Thymus (tissue), 11 donors: ENCODE measurements around the gene LILRA2. TPM values are rescaled to one million over a fixed set of nuclear protein-coding genes. Genes with fewer than 3 reads are reported as not detected.
A peak's percentile ranks its signal among the peaks of the same experiment; 100 is the strongest.

Experiments used
- DNase-seq, 9 donors: peaks; one replicate each; pipeline ENCODE4 v3.0.0-alpha.2; 2013; ENCODE audit warnings: low spot score in 9 of 9, low read depth in 6 of 9, missing footprints in 1 of 9
- H3K27ac ChIP-seq, 2 donors: one replicate each; pipeline ENCODE4 v1.5.1; 2013; ENCODE audit warnings: control low read depth in 1 of 2, low read depth in 1 of 2, low read length in 1 of 2, mild to moderate bottlenecking in 1 of 2, moderate library complexity in 1 of 2
- H3K27me3 ChIP-seq, 2 donors: one replicate each; pipeline ENCODE4 v1.5.1; 2013; ENCODE audit warnings: low read length in 1 of 2; ENCODE audit not compliant: control insufficient read depth in 2 of 2, insufficient read depth in 1 of 2
- H3K36me3 ChIP-seq, 2 donors: one replicate each; pipeline ENCODE4 v1.5.1; 2013; ENCODE audit warnings: low read length in 1 of 2, mild to moderate bottlenecking in 1 of 2, moderate library complexity in 1 of 2; ENCODE audit not compliant: control insufficient read depth in 2 of 2, insufficient read depth in 2 of 2
- H3K4me1 ChIP-seq, 2 donors: one replicate each; pipeline ENCODE4 v1.5.1; 2013; ENCODE audit warnings: low read length in 2 of 2; ENCODE audit not compliant: control insufficient read depth in 2 of 2, insufficient read depth in 2 of 2
- H3K4me3 ChIP-seq, 2 donors: one replicate each; pipeline ENCODE4 v1.5.1; 2013; ENCODE audit warnings: low read length in 2 of 2, control low read depth in 1 of 2, mild to moderate bottlenecking in 1 of 2
- H3K9me3 ChIP-seq, 2 donors: one replicate each; pipeline ENCODE4 v1.5.1; 2013; ENCODE audit warnings: low read length in 1 of 2, mild to moderate bottlenecking in 1 of 2; ENCODE audit not compliant: control insufficient read depth in 2 of 2, insufficient read depth in 1 of 2
- WGBS: extraction: QIAGEN DNeasy Blood & Tissue Kit; methylation state at CpG from one replicate; pipeline ENCODE4 v1.1.7; 2013; 5-methylcytosine and 5-hydroxymethylcytosine counted together
- polyA plus RNA-seq: library from polyadenylated mRNA; stranded (reverse); fragments of 200-250 nt; gene quantifications from one replicate; pipeline ENCODE4 v1.2.3, GENCODE V29; 2013
- total RNA-seq: library from RNA; stranded (reverse); fragments of 120-200 nt; gene quantifications from one replicate; pipeline ENCODE4 v1.2.4, GENCODE V29; 2013
- donor health status: healthy.

The LILRA2 gene
- total and polyA plus RNA-seq, 2 donors = 1.3 to 3.2 TPM

DNA sequence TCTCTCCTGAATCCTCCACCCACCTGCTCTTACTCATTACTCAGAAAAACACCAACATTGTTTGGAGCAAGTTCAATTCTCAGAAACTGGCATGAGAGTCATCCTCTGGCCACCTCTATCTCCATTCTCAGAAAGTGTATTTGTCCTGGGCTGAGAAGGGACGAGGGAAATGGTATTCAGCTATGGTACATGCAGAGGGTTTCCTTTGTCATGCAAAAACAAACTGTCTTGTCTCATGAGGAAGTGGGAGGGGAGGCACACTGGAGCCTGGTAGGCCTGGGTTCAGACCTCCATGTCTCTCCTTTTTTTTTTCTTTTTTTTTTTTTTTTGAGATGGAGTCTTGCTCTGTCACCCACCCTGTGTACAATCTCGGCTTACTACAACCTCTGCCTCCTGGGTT lies 31.9 kb upstream of the LILRA2 start:
- Histone ChIP-seq H3K27me3 (no peaks in the 10 kb centered on the region), H3K4me3 (no peak overlapping the region), H3K27ac (no peak overlapping the region), H3K36me3 (no peaks in the 10 kb centered on the region), H3K9me3 (no peaks in the 10 kb centered on the region), H3K4me1 (no peaks in the 10 kb centered on the region)
- no peak for DNase-seq
- 75% methylated on average over 2 of the region's 2 CpGs for WGBS

DNA sequence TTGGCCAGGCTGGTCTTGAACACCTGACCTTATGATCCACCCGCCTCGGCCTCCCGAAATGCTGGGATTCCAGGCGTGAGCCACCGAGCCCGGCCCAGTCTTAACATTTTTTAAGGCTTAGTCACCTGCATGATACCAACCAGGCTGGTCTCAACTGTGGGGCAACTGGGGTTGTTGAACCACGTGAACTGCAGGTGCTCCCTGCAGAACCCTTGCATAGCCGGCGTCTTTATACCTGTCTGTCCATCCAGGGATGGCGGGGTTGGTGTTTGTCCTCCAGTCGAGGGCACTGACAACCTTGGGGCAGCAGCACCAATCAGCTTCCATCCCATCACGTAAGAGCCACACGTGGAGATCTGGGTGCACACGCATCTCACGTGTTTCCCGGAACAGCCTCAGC lies 24.8 kb upstream of the LILRA2 start:
- no peak for DNase-seq
- no peaks in the 10 kb centered on the region for H3K36me3 ChIP-seq
- no peaks in the 10 kb centered on the region for H3K9me3 ChIP-seq
- WGBS = 91% methylated on average over 16 of the region's 16 CpGs
- H3K4me3 ChIP-seq = no peak overlapping the region
- peaks cover 0 to 5% of the 10 kb centered on the region in 2 donors for H3K27me3 ChIP-seq
- no peak overlapping the region for H3K27ac ChIP-seq
- H3K4me1 ChIP-seq = peaks cover 5 to 12% of the 10 kb centered on the region in 2 donors

DNA sequence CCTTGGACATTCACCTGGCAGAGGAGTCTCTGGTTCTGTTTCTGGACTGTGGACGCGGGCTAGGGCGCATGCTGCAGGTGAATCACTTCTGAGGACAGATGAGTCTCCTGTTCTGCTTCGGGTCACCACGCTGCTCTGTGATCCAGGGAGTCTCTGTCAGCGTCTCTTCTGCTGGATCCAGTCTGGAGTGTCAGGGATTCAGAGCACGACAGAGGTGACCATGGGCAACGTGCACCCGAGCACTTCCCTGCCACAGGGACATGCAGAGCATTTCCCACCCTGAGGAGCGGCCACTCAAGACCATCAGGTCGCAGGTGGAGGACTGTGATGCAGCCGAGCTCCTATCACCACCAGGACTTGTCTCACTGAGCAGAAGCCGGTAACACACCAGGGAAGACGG lies 24.4 kb upstream of the LILRA2 start:
- WGBS = 83% methylated on average over 14 of the region's 14 CpGs
- H3K4me1 ChIP-seq = peaks cover 5 to 12% of the 10 kb centered on the region in 2 donors
- no peaks in the 10 kb centered on the region for H3K36me3 ChIP-seq
- no peak overlapping the region for H3K27ac ChIP-seq
- no peak overlapping the region for H3K4me3 ChIP-seq
- no peaks in the 10 kb centered on the region for H3K9me3 ChIP-seq
- no peak for DNase-seq
- peaks cover 0 to 5% of the 10 kb centered on the region in 2 donors for H3K27me3 ChIP-seq

DNA sequence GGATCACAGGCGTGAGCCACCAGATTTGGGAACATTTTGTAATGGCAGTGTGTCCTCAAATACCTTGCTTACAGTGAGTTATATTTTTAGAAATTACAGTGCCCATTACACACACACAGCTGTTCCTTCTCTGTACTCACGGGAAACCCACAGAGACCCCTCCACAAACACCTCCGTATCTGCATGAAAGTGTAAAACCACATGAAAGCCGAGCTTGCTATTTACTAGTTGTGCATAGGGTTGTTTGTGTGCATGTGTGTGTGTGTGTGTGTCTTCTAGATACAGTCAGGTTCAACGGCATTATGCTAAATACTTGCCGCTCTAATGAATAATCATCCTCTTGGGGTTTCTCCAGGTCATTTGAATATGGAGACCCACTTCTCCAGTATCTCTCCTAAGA lies 22.3 kb upstream of the LILRA2 start:
- DNase-seq = peak in 7 of 9 donors; percentile 9 to 66 (median 25)
- Histone ChIP-seq H3K4me1 (peaks cover 5 to 12% of the 10 kb centered on the region in 2 donors), H3K4me3 (no peak overlapping the region), H3K9me3 (no peaks in the 10 kb centered on the region), H3K27ac (no peak overlapping the region), H3K27me3 (peaks cover 0 to 5% of the 10 kb centered on the region in 2 donors), H3K36me3 (no peaks in the 10 kb centered on the region)
- 7% methylated on average over 6 of the region's 6 CpGs for WGBS

DNA sequence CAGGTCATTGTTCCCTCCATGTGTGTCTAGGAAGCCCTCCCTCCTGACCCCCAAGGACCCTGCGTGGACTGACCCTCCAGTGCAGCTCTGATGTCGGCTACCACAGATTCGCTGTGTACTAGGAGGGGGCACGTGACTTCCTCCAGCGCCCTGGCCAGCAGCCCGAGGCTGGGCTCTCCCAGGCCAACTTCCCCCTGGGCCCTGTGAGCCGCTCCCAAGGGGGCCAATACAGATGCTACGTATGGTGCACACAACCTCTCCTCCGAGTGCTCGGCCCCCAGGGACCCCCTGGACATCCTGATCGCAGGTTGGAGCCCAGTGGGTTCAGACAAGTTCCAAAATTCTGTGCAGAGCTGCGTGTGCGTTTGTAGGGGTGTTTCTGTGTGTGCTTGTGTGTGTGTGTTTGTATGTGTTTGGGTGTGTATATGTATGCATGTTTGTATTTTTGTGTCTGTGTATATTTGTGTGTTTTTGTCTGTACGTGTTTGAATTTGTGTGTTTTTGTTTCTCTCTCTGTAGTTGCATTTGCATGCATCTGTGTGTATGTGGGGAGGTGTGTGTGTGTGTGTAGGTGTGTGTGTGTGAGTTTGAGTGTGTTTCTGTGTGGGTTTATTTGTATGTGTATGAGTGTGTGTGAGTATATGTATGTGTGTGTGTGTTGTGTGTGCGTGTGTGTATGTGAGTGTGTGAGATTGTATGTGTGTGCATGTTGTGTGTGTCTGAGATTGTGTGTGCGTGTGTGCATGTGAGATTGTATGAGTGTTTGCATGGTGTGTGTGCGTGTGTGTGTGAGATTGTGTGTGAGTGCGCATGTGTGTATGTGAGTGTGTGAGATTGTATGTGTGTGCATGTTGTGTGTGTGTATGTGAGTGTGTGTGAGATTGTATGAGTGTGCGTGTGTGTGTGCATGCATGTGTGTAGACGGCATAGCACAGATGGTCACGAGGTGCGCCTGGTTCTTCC lies 21.4 kb upstream of the LILRA2 start:
- H3K4me1 ChIP-seq = peaks cover 5 to 12% of the 10 kb centered on the region in 2 donors
- no peak overlapping the region for H3K4me3 ChIP-seq
- DNase-seq = no peak
- WGBS = 73% methylated on average over 22 of the region's 22 CpGs
- no peaks in the 10 kb centered on the region for H3K9me3 ChIP-seq
- peaks cover 0 to 5% of the 10 kb centered on the region in 2 donors for H3K27me3 ChIP-seq
- H3K27ac ChIP-seq = no peak overlapping the region
- no peaks in the 10 kb centered on the region for H3K36me3 ChIP-seq

DNA sequence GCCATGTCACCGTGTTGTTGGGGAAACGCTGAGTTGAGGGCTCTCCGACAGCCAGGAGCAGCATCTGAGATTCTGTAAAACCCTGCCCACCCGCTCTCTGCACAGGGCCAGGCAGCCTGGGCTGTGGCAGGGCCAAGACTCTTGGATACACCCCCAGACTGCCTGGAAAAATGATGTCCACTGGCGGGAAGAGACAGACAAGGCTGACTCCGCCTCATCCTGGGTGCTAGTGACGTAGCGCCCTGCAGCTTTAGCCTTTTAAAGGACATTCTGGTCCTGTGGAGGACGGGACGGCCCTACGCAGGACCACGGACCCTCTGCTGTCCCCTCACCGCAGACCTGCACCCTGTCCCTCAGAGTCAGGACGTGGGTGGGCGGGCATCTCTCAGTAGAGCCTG lies 20.7 kb upstream of the LILRA2 start:
- Histone ChIP-seq H3K27ac (no peak overlapping the region), H3K27me3 (peaks cover 0 to 5% of the 10 kb centered on the region in 2 donors), H3K36me3 (no peaks in the 10 kb centered on the region), H3K4me3 (no peak overlapping the region), H3K9me3 (no peaks in the 10 kb centered on the region), H3K4me1 (peaks cover 5 to 12% of the 10 kb centered on the region in 2 donors)
- 94% methylated on average over 15 of the region's 15 CpGs for WGBS
- DNase-seq = no peak

DNA sequence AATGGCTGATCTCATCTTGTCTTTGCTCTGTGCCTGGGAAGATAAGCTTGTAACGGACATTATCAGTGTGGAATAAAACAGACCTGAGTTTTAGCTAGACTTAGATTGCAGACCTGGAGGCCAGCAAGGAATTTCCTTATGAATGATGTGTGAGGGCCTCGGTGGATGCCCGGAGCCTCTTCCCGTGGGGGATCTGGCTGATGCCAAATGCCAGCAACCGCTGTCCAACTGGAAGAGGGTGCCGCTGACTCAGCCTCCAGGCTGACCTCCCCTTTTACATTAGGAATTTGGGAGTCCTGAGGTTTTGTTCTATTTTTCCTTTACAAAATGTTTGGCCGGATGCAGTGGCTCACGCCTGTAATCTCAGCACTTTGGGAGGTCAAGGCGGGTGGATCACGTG lies 19.6 kb upstream of the LILRA2 start:
- Histone ChIP-seq H3K27me3 (peaks cover 0 to 5% of the 10 kb centered on the region in 2 donors), H3K4me3 (no peak overlapping the region), H3K36me3 (no peaks in the 10 kb centered on the region), H3K27ac (no peak overlapping the region), H3K4me1 (peaks cover 5 to 12% of the 10 kb centered on the region in 2 donors), H3K9me3 (no peaks in the 10 kb centered on the region)
- DNase-seq = no peak
- 88% methylated on average over 10 of the region's 10 CpGs for WGBS

DNA sequence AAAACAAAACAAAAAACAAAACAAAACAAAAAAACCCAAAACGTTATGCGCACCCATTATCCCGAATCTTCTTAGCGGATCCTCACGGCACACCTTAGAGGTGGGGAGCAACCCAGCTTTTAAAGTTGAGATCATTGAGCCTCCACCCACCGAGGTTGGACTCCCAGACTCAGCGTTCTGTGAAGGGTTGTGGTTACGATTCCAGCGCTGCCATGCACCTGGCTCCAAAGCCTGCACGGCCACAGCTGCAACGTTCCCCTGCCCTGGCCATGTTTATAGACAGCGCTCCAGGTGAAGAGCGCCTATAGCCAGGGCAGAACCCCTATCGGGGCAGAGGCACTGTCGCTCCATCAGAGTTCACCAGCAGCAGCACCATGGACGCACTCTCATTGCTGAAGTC lies 18.7 kb upstream of the LILRA2 start:
- WGBS = 49% methylated on average over 16 of the region's 16 CpGs
- H3K27me3 ChIP-seq = peaks cover 0 to 3% of the 10 kb centered on the region in 2 donors
- no peak overlapping the region for H3K27ac ChIP-seq
- no peaks in the 10 kb centered on the region for H3K36me3 ChIP-seq
- H3K9me3 ChIP-seq = no peaks in the 10 kb centered on the region
- no peak overlapping the region for H3K4me3 ChIP-seq
- no peak for DNase-seq
- H3K4me1 ChIP-seq = peaks cover 5 to 12% of the 10 kb centered on the region in 2 donors

DNA sequence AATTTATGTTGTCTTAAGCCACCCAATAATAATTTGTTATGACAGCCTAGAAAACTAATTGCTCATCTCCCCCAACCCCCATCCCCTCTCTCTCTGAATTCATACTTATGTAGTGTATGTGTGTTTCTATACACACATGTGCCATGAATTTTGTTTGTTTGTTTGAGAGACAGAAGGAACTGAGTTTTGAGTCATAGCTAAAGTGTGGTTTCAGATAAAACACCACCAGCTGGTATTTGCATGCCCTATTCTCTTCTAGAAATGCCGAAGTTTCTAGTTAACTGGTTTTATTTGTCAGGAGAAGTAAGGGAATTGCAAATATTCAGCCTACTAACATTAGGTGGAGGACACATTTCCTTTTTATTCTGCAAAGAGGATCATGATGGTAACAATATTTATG lies 17.4 kb upstream of the LILRA2 start:
- no peak overlapping the region for H3K27ac ChIP-seq
- no peaks in the 10 kb centered on the region for H3K9me3 ChIP-seq
- peaks cover 0 to 3% of the 10 kb centered on the region in 2 donors for H3K27me3 ChIP-seq
- peaks cover 5 to 11% of the 10 kb centered on the region in 2 donors for H3K4me1 ChIP-seq
- no peak for DNase-seq
- H3K4me3 ChIP-seq = no peak overlapping the region
- no peaks in the 10 kb centered on the region for H3K36me3 ChIP-seq
- WGBS = 87% methylated on average over 1 of the region's 1 CpG
